Femur (tissue), 1 donor: Measurements from ENCODE around the gene WDR62.
A peak's percentile ranks its signal among the peaks of the same experiment; 100 is the strongest.

Source experiments
- DNase-seq: peaks from one replicate; pipeline ENCODE4 v3.0.0-alpha.2; 2017

WDR62 gene

DNA sequence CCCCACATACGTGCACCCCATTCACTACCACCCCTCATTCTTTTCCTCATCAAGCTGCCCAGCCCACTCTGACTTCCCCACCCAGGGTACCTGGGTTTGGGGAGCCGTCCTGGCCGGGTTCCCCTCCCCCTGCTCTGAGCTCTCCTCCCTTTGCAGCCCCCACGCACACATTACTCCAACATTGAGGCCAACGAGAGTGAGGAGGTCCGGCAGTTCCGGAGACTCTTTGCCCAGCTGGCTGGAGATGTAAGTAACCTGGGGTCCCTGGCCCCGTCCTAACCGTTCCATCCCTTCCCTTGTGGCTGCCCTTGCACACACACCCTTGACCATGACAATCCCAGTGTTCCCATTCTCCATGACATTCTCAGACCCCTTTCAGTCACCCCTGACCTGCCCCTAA, 87.8 kb downstream of the WDR62 start:
- no peak for DNase-seq

DNA sequence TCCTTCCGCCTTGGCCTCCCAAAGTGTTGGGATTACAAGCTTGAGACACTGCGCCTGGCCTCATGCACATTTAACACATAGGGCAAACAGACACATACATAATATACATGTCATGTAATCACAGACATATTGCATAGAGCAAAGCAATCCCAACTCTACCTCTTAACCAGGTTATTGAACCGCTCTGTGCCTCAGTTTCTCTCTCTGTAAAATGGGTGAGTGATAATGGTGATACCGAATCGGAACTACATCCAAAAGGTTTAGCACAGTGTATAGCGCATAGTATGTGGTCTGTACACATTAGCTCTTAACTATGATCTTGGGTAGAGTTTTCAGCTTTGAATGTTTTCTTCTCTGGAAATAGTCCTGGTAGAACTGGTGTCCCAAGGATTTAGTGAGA, 89.9 kb downstream of the WDR62 start:
- DNase-seq, result no peak

DNA sequence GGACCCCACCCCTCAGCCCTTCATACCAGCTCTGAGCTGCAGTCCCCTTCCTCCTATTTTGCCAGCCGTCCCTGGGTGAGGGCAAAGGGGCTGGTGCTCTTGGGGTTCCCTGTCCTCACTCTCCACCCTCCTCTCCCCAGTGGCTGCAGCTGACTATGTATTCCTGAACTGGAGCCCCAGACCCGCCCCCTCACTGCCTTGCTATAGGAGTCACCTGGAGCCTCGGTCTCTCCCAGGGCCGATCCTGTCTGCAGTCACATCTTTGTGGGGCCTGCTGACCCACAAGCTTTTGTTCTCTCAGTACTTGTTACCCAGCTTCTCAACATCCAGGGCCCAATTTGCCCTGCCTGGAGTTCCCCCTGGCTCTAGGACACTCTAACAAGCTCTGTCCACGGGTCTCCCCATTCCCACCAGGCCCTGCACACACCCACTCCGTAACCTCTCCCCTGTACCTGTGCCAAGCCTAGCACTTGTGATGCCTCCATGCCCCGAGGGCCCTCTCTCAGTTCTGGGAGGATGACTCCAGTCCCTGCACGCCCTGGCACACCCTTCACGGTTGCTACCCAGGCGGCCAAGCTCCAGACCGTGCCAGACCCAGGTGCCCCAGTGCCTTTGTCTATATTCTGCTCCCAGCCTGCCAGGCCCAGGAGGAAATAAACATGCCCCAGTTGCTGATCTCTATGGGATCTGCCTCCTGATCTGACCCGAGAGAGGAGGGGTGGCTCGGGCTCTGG, 95.1 kb downstream of the WDR62 start:
- no peak for DNase-seq

DNA sequence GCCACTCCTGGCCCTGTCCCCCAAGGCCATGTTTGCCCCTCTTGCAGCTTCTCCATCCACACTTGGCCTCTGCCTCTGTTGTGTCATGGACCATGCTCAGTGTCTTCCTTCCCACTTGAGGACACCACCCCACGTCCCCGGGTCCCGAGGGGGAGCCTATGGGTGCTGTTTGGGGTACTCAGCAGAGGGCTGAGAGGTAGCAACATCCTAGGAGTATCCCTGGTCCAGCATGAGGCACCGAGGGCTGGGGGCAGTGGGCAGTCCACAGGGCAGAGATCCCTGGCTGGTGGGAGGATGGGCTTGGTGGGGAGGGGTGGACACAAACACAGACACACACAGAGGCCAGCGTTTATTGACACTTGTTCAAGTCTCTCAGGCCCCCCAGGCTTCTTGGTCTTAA, 95.9 kb downstream of the WDR62 start:
- no peak for DNase-seq

DNA sequence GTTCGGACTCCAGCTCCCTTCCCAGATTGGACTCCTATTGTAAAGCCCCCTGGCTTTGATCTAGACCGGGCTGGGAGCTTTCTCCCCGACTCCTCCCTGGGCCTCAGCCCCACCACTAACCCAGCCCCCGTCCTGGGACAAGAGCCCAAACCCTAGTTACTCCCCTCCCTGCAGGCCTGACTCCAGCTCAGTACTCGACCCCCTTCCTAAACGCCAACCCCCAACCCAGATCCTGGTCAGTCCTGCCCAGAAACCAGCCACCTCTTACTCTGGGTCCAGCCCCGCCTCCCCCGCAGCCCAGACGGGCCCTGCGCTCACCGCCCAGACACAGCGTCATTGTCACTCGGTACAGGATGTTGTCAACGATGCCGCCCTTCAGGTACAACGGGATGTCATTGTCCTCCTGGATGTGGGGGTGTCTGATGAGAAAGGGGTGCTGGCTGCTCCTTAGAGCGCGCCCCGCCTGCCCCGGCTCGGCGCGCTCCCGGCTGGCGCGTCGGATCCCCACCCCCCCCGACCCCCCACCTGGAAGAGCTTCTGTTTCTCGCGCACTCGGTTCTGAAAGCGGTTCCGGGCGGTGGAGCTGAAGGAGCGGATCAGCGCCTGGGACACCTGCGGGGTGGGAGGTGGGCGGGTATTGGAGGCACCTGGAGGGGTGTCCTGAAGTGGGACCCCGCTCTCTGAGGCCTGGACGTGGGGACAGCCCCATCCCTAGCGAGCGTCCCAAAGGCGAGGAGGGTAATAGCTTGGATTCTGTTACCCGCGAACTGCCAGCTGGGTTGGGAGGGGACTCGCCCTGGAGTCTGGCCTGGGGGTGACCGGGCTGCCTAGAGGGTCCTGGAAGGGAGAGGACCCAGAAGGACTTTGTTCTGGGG, 96.7 kb downstream of the WDR62 start:
- DNase-seq, result peak; percentile 85

DNA sequence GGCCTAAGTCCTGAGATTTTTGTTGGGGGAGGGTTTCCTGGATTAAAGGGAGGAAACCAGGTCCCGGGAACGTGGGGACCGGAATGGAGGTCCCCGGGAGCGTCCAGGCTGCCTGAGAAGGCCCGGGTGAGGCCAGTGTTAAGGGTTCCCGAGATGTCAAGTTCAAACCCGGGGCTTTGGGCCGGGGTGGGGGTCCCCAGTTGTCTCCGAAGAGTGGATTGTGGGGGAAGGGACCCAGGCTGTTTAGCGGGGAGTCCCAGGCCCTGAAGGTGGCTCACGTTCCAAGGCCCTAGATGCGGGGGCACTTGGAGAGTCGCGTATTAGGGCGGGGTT, 97.3 kb downstream of the WDR62 start:
- DNase-seq, result no peak

DNA sequence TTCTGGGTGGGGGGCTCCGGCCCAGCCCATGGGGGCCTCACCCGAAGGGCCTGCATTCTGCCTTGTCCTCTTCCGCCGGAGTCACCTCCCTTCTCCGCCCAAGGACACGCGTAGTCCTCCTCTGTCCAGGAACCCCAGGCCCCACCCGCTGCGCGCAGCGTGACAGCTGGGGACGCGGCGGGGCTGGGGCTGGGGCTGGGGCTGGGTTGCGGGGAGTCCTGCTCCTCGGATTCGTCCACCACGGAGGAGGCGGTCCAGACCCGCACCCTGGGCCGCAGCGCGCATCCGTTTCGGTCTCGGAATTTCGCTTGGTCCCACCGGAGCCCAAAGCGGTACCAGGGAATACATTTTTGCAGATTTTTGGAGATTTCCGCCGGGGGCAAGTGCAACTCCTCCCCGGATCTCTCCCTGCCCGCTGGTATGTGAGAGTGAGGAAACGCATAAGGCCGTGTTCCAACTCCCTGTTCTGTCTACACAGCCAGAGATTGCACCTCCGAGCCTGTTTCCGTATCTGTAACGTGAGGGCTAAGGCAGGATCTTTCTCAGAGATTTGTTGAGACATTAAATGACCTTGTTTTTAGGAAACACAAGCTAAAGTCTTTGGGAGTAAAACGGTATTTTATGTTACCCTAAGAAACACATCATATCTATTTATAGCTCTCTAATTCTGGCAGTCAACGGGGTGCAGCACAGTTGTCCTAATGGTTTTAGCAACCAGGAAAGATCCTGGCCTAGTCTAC, 97.8 kb downstream of the WDR62 start, which contains the start of gene COX7A1:
Gene COX7A1 (minus strand): TSS at position 96 of the 740 bp plus-strand sequence. CDS start 40 bp downstream, at position 56.
- DNase-seq, result peak; percentile 89

DNA sequence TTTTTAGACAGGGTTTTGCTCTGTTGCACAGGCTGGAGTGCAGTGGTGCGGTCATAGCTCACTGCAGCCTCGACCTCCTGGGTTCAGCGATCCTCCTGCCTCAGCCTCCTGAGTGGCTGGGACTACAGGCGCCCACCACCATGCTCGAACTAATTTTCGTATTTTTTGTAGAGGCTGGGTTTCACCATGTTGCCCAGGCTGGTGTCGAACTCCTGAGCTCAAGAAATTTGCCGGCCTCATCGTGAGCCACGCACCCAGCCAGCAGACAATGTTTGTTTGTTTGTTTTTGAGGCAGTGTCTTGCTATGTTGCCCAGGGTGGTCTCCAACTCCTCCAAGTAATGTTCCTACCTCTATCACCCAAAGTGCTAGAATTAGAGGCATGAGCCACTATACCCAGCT, 98.4 kb downstream of the WDR62 start:
- no peak for DNase-seq
